ENCODE results near the gene NETO2. TPM values are rescaled to one million over a fixed set of nuclear protein-coding genes. Genes with fewer than 3 reads are reported as not detected.

NETO2 gene
- total RNA-seq, 1 experiment from 2014 or later: 54.4 TPM

- CTCF ChIA-PET: no interaction called here
These were observed 96.8 kb downstream of the NETO2 start for GRCh38 chr16:47046726-47047523.

GRCh38 chr16:47045459-47045858 is 98.3 kb downstream of the NETO2 start:
- H3K27me3 ChIP-seq (ENCODE audit: insufficient read depth, low read depth): no peaks in the 10 kb centered on the region
- no peaks in the 10 kb centered on the region for H3F3A ChIP-seq (ENCODE audit: insufficient read depth, low read depth)
- H3K27ac ChIP-seq: no peak overlapping the region
- intact Hi-C loops (cut with micrococcal nuclease; ENCODE audit: unreplicated experiment): no loop called here
- H3K9me3 ChIP-seq (ENCODE audit: insufficient read depth, low read depth): no peaks in the 10 kb centered on the region
- ChIA-PET POLR2A (ENCODE audit: unreplicated experiment) (no interaction called here), CTCF (interaction anchor here (0.6 to 0.9 kb wide), 2 partner anchors 91 to 1092 kb away, joined by 3 read pairs; no protein-coding TSS in a partner anchor)
- no peaks in the 10 kb centered on the region for H3K4me1 ChIP-seq (replicated peaks; ENCODE audit: insufficient read depth)
- H4K20me1 ChIP-seq (ENCODE audit: insufficient read depth): no peaks in the 10 kb centered on the region
- H3K9me2 ChIP-seq (ENCODE audit: insufficient read depth): no peaks in the 10 kb centered on the region
- no peaks in the 10 kb centered on the region for H3K36me3 ChIP-seq (ENCODE audit: low read depth)
- no peak for DNase-seq
- no TSS peak for BruUV-seq (replicated peaks)
- TF ChIP-seq CTCF (conservative IDR thresholded peaks at IDR 0.05) (no peak), EZH2 (IDR thresholded peaks at IDR 0.05; ENCODE audit: low read depth) (no peak)
- no peak overlapping the region for H3K4me2 ChIP-seq
- H3K4me3 ChIP-seq: no peak overlapping the region
- no peaks in the 10 kb centered on the region for H3K79me2 ChIP-seq (ENCODE audit: low read depth)
- no peak overlapping the region for H2AFZ ChIP-seq

More at GRCh38 chr16:47046726-47047523, 96.8 kb downstream of the NETO2 start:
- H2AFZ ChIP-seq: no peak overlapping the region
- DNase-seq: no peak
- H3K79me2 ChIP-seq (ENCODE audit: low read depth): no peaks in the 10 kb centered on the region
- H3K27ac ChIP-seq: no peak overlapping the region
- POLR2A ChIA-PET (ENCODE audit: unreplicated experiment): no interaction called here
- no peaks in the 10 kb centered on the region for H4K20me1 ChIP-seq (ENCODE audit: insufficient read depth)
- H3K4me2 ChIP-seq: no peak overlapping the region
- no peak overlapping the region for H3K4me3 ChIP-seq
- no peaks in the 10 kb centered on the region for H3K9me2 ChIP-seq (ENCODE audit: insufficient read depth)
- no peaks in the 10 kb centered on the region for H3K4me1 ChIP-seq (replicated peaks; ENCODE audit: insufficient read depth)
- TF ChIP-seq CTCF (conservative IDR thresholded peaks at IDR 0.05) (no peak), EZH2 (IDR thresholded peaks at IDR 0.05; ENCODE audit: low read depth) (no peak)
- no peaks in the 10 kb centered on the region for H3K27me3 ChIP-seq (ENCODE audit: insufficient read depth, low read depth)
- H3K9me3 ChIP-seq (ENCODE audit: insufficient read depth, low read depth): no peaks in the 10 kb centered on the region
- intact Hi-C loops (cut with micrococcal nuclease; ENCODE audit: unreplicated experiment): no loop called here
- no peaks in the 10 kb centered on the region for H3F3A ChIP-seq (ENCODE audit: insufficient read depth, low read depth)
- BruUV-seq (replicated peaks): no TSS peak
- H3K36me3 ChIP-seq (ENCODE audit: low read depth): no peaks in the 10 kb centered on the region

GRCh38 chr16:47045023-47045422 is 98.7 kb downstream of the NETO2 start:
- no peaks in the 10 kb centered on the region for H3K9me3 ChIP-seq (ENCODE audit: insufficient read depth, low read depth)
- no peaks in the 10 kb centered on the region for H4K20me1 ChIP-seq (ENCODE audit: insufficient read depth)
- no TSS peak for BruUV-seq (replicated peaks)
- no peaks in the 10 kb centered on the region for H3K27me3 ChIP-seq (ENCODE audit: insufficient read depth, low read depth)
- no peaks in the 10 kb centered on the region for H3F3A ChIP-seq (ENCODE audit: insufficient read depth, low read depth)
- H3K4me3 ChIP-seq: no peak overlapping the region
- CTCF ChIA-PET: no interaction called here
- H3K79me2 ChIP-seq (ENCODE audit: low read depth): no peaks in the 10 kb centered on the region
- no peaks in the 10 kb centered on the region for H3K36me3 ChIP-seq (ENCODE audit: low read depth)
- POLR2A ChIA-PET (ENCODE audit: unreplicated experiment): no interaction called here
- no peak for DNase-seq
- intact Hi-C loops (cut with micrococcal nuclease; ENCODE audit: unreplicated experiment): no loop called here
- H3K9me2 ChIP-seq (ENCODE audit: insufficient read depth): no peaks in the 10 kb centered on the region
- H3K4me1 ChIP-seq (replicated peaks; ENCODE audit: insufficient read depth): no peaks in the 10 kb centered on the region
- H2AFZ ChIP-seq: no peak overlapping the region
- no peak for TF ChIP-seq CTCF (conservative IDR thresholded peaks at IDR 0.05)
- no peak for TF ChIP-seq EZH2 (IDR thresholded peaks at IDR 0.05; ENCODE audit: low read depth)
- H3K4me2 ChIP-seq: no peak overlapping the region
- H3K27ac ChIP-seq: no peak overlapping the region

Measured in PC-9 (cell line).